ENCODE data around the gene DEFB131B. TPM values are rescaled to one million over a fixed set of nuclear protein-coding genes. Genes with fewer than 3 reads are reported as not detected.
"Not testable (repeated sequence)": the region's sequence is repeated elsewhere in the genome, so short reads cannot be mapped to it uniquely, and the experiment has no call there.

Gene DEFB131B
- total RNA-seq, 1 experiment from 2014 or later = not detected

- ATAC-seq; H3K27ac ChIP-seq (ENCODE audit: low read depth, low read length); H3K9ac ChIP-seq (ENCODE audit: low read length); H3K79me2 ChIP-seq (ENCODE audit: insufficient read depth, low read length); POLR2A ChIA-PET; H3K4me3 ChIP-seq (replicated peaks in 1 of 2; ENCODE audit: low read depth in 1 of 2, low read length in 2 of 2); H3K36me3 ChIP-seq (ENCODE audit: control insufficient read depth in 1 of 2, insufficient read depth in 2 of 2, low read length in 2 of 2); BruUV-seq (replicated peaks); H3K9me3 ChIP-seq (ENCODE audit: control insufficient read depth in 1 of 2, insufficient read depth in 1 of 2, low read depth in 1 of 2, low read length in 2 of 2); RAD21 ChIA-PET (ENCODE audit: low non-redundant PET in 1 of 2, low total read pairs in 2 of 2, uncharacterized antibody in 2 of 2, unreplicated experiment in 2 of 2); H3K4me1 ChIP-seq (ENCODE audit: control insufficient read depth in 1 of 2, insufficient read depth in 2 of 2, low read length in 2 of 2); H3K4me2 ChIP-seq (ENCODE audit: low read length); H3K27me3 ChIP-seq (ENCODE audit: insufficient read depth, low read length); H3K9me2 ChIP-seq (ENCODE audit: insufficient read depth); intact Hi-C loops (cut with micrococcal nuclease); DNase-seq (ENCODE audit: low read depth, low spot score); H4K20me1 ChIP-seq (ENCODE audit: insufficient read depth); H2AFZ ChIP-seq (ENCODE audit: low read depth, low read length, poor library complexity, severe bottlenecking): not testable (repeated sequence)
- CTCF ChIA-PET = interaction anchor here (1.3 kb wide), 1 partner anchor 22 kb away, joined by 3 read pairs; no protein-coding TSS in a partner anchor
These were observed 35.5 kb upstream of the DEFB131B start for GRCh38 chr11:71842720-71843119.

- CTCF ChIA-PET; H3K4me2 ChIP-seq (ENCODE audit: low read length); RAD21 ChIA-PET (ENCODE audit: low non-redundant PET in 1 of 2, low total read pairs in 2 of 2, uncharacterized antibody in 2 of 2, unreplicated experiment in 2 of 2); H3K4me1 ChIP-seq (ENCODE audit: control insufficient read depth in 1 of 2, insufficient read depth in 2 of 2, low read length in 2 of 2); H2AFZ ChIP-seq (ENCODE audit: low read depth, low read length, poor library complexity, severe bottlenecking); H3K27me3 ChIP-seq (ENCODE audit: insufficient read depth, low read length); H3K9me3 ChIP-seq (ENCODE audit: control insufficient read depth in 1 of 2, insufficient read depth in 1 of 2, low read depth in 1 of 2, low read length in 2 of 2); H3K4me3 ChIP-seq (replicated peaks in 1 of 2; ENCODE audit: low read depth in 1 of 2, low read length in 2 of 2); H3K79me2 ChIP-seq (ENCODE audit: insufficient read depth, low read length); H3K36me3 ChIP-seq (ENCODE audit: control insufficient read depth in 1 of 2, insufficient read depth in 2 of 2, low read length in 2 of 2); DNase-seq (ENCODE audit: low read depth, low spot score); H3K9me2 ChIP-seq (ENCODE audit: insufficient read depth); BruUV-seq (replicated peaks); H4K20me1 ChIP-seq (ENCODE audit: insufficient read depth); intact Hi-C loops (cut with micrococcal nuclease); H3K27ac ChIP-seq (ENCODE audit: low read depth, low read length); H3K9ac ChIP-seq (ENCODE audit: low read length): not testable (repeated sequence)
- POLR2A ChIA-PET = interaction anchor here (0.6 kb wide), 1 partner anchor 77 kb away, joined by 5 read pairs; no protein-coding TSS in a partner anchor
- peak; percentile 32; the same call in 1 of the 2 replicates for ATAC-seq
These were observed 34.9 kb upstream of the DEFB131B start for GRCh38 chr11:71843355-71843754.

GRCh38 chr11:71843858-71844257, 34.4 kb upstream of the DEFB131B start:
- ChIA-PET RAD21 (ENCODE audit: low non-redundant PET in 1 of 2, low total read pairs in 2 of 2, uncharacterized antibody in 2 of 2, unreplicated experiment in 2 of 2) (no interaction called here), POLR2A (interaction anchor here (0.6 kb wide), 1 partner anchor 76 kb away, joined by 5 read pairs; no protein-coding TSS in a partner anchor), CTCF (no interaction called here)
- Histone ChIP-seq H4K20me1 (ENCODE audit: insufficient read depth) (no peaks in the 10 kb centered on the region), H3K9me3 (ENCODE audit: control insufficient read depth in 1 of 2, insufficient read depth in 1 of 2, low read depth in 1 of 2, low read length in 2 of 2) (no peaks in the 10 kb centered on the region), H3K9ac (ENCODE audit: low read length) (no peak overlapping the region), H3K27ac (ENCODE audit: low read depth, low read length) (no peak overlapping the region), H3K79me2 (ENCODE audit: insufficient read depth, low read length) (no peaks in the 10 kb centered on the region), H3K9me2 (ENCODE audit: insufficient read depth) (no peaks in the 10 kb centered on the region), H3K4me2 (ENCODE audit: low read length) (no peak overlapping the region), H3K36me3 (ENCODE audit: control insufficient read depth in 1 of 2, insufficient read depth in 2 of 2, low read length in 2 of 2) (no peaks in the 10 kb centered on the region), H3K4me1 (ENCODE audit: control insufficient read depth in 1 of 2, insufficient read depth in 2 of 2, low read length in 2 of 2) (0 out of 4 replicates have a peak, but pooled peaks cover 0 to 2% of the 10 kb centered on the region in 2 experiments), H3K27me3 (ENCODE audit: insufficient read depth, low read length) (no peaks in the 10 kb centered on the region), H3K4me3 (replicated peaks in 1 of 2; ENCODE audit: low read depth in 1 of 2, low read length in 2 of 2) (no peak overlapping the region), H2AFZ (ENCODE audit: low read depth, low read length, poor library complexity, severe bottlenecking) (no peak overlapping the region)
- intact Hi-C loops (cut with micrococcal nuclease) = no loop called here
- BruUV-seq (replicated peaks) = no TSS peak
- no peak for ATAC-seq
- no peak for DNase-seq (ENCODE audit: low read depth, low spot score)
- TF ChIP-seq POLR2AphosphoS5 (IDR thresholded peaks at IDR 0.05; ENCODE audit: low read depth, low read length) (no peak), EGR1 (IDR thresholded peaks at IDR 0.05; ENCODE audit: low read depth) (no peak), SRF (IDR thresholded peaks at IDR 0.05; ENCODE audit: low read depth) (no peak), ZNF274 (IDR thresholded peaks at IDR 0.05; ENCODE audit: low read depth, low read length) (no peak), RAD21 (IDR thresholded peaks at IDR 0.05; ENCODE audit: low read depth) (no peak), SP1 (IDR thresholded peaks at IDR 0.05; ENCODE audit: low read depth) (no peak), SIN3A (IDR thresholded peaks at IDR 0.05; ENCODE audit: low read depth) (no peak), EZH2 (IDR thresholded peaks at IDR 0.05) (no peak)
- TF ChIP-seq, protein P1, sequence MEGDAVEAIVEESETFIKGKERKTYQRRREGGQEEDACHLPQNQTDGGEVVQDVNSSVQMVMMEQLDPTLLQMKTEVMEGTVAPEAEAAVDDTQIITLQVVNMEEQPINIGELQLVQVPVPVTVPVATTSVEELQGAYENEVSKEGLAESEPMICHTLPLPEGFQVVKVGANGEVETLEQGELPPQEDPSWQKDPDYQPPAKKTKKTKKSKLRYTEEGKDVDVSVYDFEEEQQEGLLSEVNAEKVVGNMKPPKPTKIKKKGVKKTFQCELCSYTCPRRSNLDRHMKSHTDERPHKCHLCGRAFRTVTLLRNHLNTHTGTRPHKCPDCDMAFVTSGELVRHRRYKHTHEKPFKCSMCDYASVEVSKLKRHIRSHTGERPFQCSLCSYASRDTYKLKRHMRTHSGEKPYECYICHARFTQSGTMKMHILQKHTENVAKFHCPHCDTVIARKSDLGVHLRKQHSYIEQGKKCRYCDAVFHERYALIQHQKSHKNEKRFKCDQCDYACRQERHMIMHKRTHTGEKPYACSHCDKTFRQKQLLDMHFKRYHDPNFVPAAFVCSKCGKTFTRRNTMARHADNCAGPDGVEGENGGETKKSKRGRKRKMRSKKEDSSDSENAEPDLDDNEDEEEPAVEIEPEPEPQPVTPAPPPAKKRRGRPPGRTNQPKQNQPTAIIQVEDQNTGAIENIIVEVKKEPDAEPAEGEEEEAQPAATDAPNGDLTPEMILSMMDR (IDR thresholded peaks at IDR 0.05 in 2 of 3, conservative IDR thresholded peaks at IDR 0.05 in 1 of 3; ENCODE audit: borderline replicate concordance in 1 of 3, insufficient read depth in 1 of 3, low read depth in 2 of 3, low read length in 2 of 3) = no peak
- TF ChIP-seq, protein P2, sequence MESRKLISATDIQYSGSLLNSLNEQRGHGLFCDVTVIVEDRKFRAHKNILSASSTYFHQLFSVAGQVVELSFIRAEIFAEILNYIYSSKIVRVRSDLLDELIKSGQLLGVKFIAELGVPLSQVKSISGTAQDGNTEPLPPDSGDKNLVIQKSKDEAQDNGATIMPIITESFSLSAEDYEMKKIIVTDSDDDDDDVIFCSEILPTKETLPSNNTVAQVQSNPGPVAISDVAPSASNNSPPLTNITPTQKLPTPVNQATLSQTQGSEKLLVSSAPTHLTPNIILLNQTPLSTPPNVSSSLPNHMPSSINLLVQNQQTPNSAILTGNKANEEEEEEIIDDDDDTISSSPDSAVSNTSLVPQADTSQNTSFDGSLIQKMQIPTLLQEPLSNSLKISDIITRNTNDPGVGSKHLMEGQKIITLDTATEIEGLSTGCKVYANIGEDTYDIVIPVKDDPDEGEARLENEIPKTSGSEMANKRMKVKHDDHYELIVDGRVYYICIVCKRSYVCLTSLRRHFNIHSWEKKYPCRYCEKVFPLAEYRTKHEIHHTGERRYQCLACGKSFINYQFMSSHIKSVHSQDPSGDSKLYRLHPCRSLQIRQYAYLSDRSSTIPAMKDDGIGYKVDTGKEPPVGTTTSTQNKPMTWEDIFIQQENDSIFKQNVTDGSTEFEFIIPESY (IDR thresholded peaks at IDR 0.05; ENCODE audit: extremely low read depth, insufficient replicate concordance, low read length) = no peak
